ENCODE results near the gene LCA5L.

The LCA5L gene

GRCh38 chr21:39467746-39468145 is 22.2 kb upstream of the LCA5L start:
- Histone ChIP-seq H3K27me3 (ENCODE audit: insufficient read depth, low read length) (no peaks in the 10 kb centered on the region), H3K4me2 (ENCODE audit: low read length) (no peak overlapping the region), H3K27ac (ENCODE audit: low read depth, low read length, poor library complexity, severe bottlenecking) (no peak overlapping the region), H3K36me3 (ENCODE audit: insufficient read depth, low read length) (no peaks in the 10 kb centered on the region), H3K9me3 (ENCODE audit: low read length) (no peaks in the 10 kb centered on the region), H2AFZ (ENCODE audit: low read length) (no peak overlapping the region), H4K20me1 (ENCODE audit: insufficient read depth, low read length) (no peaks in the 10 kb centered on the region), H3K9me2 (ENCODE audit: low read depth, low read length) (no peaks in the 10 kb centered on the region), H3F3A (ENCODE audit: insufficient read depth, low read length) (no peaks in the 10 kb centered on the region), H3K4me1 (ENCODE audit: insufficient read depth, low read length, severe bottlenecking) (no peaks in the 10 kb centered on the region), H3K9ac (ENCODE audit: low read length) (no peak overlapping the region), H3K4me3 (ENCODE audit: low read depth, low read length, poor library complexity, severe bottlenecking) (no peak overlapping the region), H3K79me2 (ENCODE audit: insufficient read depth, low read length) (no peaks in the 10 kb centered on the region)
- TF ChIP-seq EZH2 (IDR thresholded peaks at IDR 0.05; ENCODE audit: borderline replicate concordance, low read length) (no peak), CTCF (IDR thresholded peaks at IDR 0.05; ENCODE audit: low read length) (no peak)

GRCh38 chr21:39466584-39466983 is 21.0 kb upstream of the LCA5L start:
- Histone ChIP-seq H4K20me1 (ENCODE audit: insufficient read depth, low read length) (no peaks in the 10 kb centered on the region), H3K4me1 (ENCODE audit: insufficient read depth, low read length, severe bottlenecking) (no peaks in the 10 kb centered on the region), H3K9me3 (ENCODE audit: low read length) (no peaks in the 10 kb centered on the region), H3K4me3 (ENCODE audit: low read depth, low read length, poor library complexity, severe bottlenecking) (no peak overlapping the region), H3K4me2 (ENCODE audit: low read length) (no peak overlapping the region), H3F3A (ENCODE audit: insufficient read depth, low read length) (no peaks in the 10 kb centered on the region), H2AFZ (ENCODE audit: low read length) (no peak overlapping the region), H3K27ac (ENCODE audit: low read depth, low read length, poor library complexity, severe bottlenecking) (no peak overlapping the region), H3K79me2 (ENCODE audit: insufficient read depth, low read length) (no peaks in the 10 kb centered on the region), H3K9me2 (ENCODE audit: low read depth, low read length) (no peaks in the 10 kb centered on the region), H3K36me3 (ENCODE audit: insufficient read depth, low read length) (no peaks in the 10 kb centered on the region), H3K9ac (ENCODE audit: low read length) (no peak overlapping the region), H3K27me3 (ENCODE audit: insufficient read depth, low read length) (no peaks in the 10 kb centered on the region)
- TF ChIP-seq EZH2 (IDR thresholded peaks at IDR 0.05; ENCODE audit: borderline replicate concordance, low read length) (no peak), CTCF (IDR thresholded peaks at IDR 0.05; ENCODE audit: low read length) (no peak)

- no peak overlapping the region for H3K9ac ChIP-seq (ENCODE audit: low read length)
- no peaks in the 10 kb centered on the region for H3K79me2 ChIP-seq (ENCODE audit: insufficient read depth, low read length)
- H4K20me1 ChIP-seq (ENCODE audit: insufficient read depth, low read length) = no peaks in the 10 kb centered on the region
- no peaks in the 10 kb centered on the region for H3K4me1 ChIP-seq (ENCODE audit: insufficient read depth, low read length, severe bottlenecking)
- no peaks in the 10 kb centered on the region for H3K36me3 ChIP-seq (ENCODE audit: insufficient read depth, low read length)
- no peaks in the 10 kb centered on the region for H3K9me3 ChIP-seq (ENCODE audit: low read length)
- H2AFZ ChIP-seq (ENCODE audit: low read length) = no peak overlapping the region
- no peak for TF ChIP-seq CTCF (IDR thresholded peaks at IDR 0.05; ENCODE audit: low read length)
- no peak for TF ChIP-seq EZH2 (IDR thresholded peaks at IDR 0.05; ENCODE audit: borderline replicate concordance, low read length)
- no peaks in the 10 kb centered on the region for H3F3A ChIP-seq (ENCODE audit: insufficient read depth, low read length)
- no peaks in the 10 kb centered on the region for H3K27me3 ChIP-seq (ENCODE audit: insufficient read depth, low read length)
- H3K27ac ChIP-seq (ENCODE audit: low read depth, low read length, poor library complexity, severe bottlenecking) = no peak overlapping the region
- no peak overlapping the region for H3K4me3 ChIP-seq (ENCODE audit: low read depth, low read length, poor library complexity, severe bottlenecking)
- no peaks in the 10 kb centered on the region for H3K9me2 ChIP-seq (ENCODE audit: low read depth, low read length)
- H3K4me2 ChIP-seq (ENCODE audit: low read length) = no peak overlapping the region
Observed at GRCh38 chr21:39463308-39463707, 17.7 kb upstream of the LCA5L start.
